ENCODE measurements around the gene ALS2CL. TPM values are rescaled to one million over a fixed set of nuclear protein-coding genes. Genes with fewer than 3 reads are reported as not detected.

The ALS2CL gene
- total and polyA plus RNA-seq, 2 experiments from 2014 or later: 3.4 to 11.8 TPM

- H4K20me1 ChIP-seq (replicated peaks; ENCODE audit: insufficient read depth): no peaks in the 10 kb centered on the region
- Mint-ChIP-seq H3K4me1 (peaks cover 9% of the 10 kb centered on the region; the same call in 2 of the 3 replicates), H3K27ac (no peak overlapping the region), H3K36me3 (ENCODE audit: low read depth) (no peaks in the 10 kb centered on the region), H3K27me3 (ENCODE audit: insufficient read depth, low read depth, poor library complexity) (peaks cover 22% of the 10 kb centered on the region), H3K4me3 (0 out of 3 replicates have a peak overlapping the region, but pooled peaks have one; percentile 53), H3K9me3 (no peaks in the 10 kb centered on the region)
- TF ChIP-seq REST (IDR thresholded peaks at IDR 0.05; ENCODE audit: unreplicated experiment): no peak
- TF ChIP-seq CREB1 (CRISPR knock-in tag; IDR thresholded peaks at IDR 0.05; ENCODE audit: low read depth): no peak
- TF ChIP-seq ZNF114 (CRISPR knock-in tag; IDR thresholded peaks at IDR 0.05): no peak
- TF ChIP-seq STAT1 (IDR thresholded peaks at IDR 0.05; ENCODE audit: unreplicated experiment): no peak
- TF ChIP-seq JUNB (IDR thresholded peaks at IDR 0.05; ENCODE audit: unreplicated experiment): no peak
- no peak for TF ChIP-seq POLR2AphosphoS5 (IDR thresholded peaks at IDR 0.05; ENCODE audit: low read depth)
- no peak for TF ChIP-seq EZH2 (IDR thresholded peaks at IDR 0.05; ENCODE audit: low read depth, unreplicated experiment)
- TF ChIP-seq ZNF331 (CRISPR knock-in tag; IDR thresholded peaks at IDR 0.05; ENCODE audit: low read depth): no peak
- TF ChIP-seq CTCF (conservative IDR thresholded peaks at IDR 0.05; ENCODE audit: low read depth in 2 of 2): no peak
- TF ChIP-seq NANOG (IDR thresholded peaks at IDR 0.05; ENCODE audit: borderline replicate concordance): no peak
- no peak for TF ChIP-seq ETS1 (IDR thresholded peaks at IDR 0.05)
- DNase-seq (ENCODE audit: low spot score): no peak
- H3K36me3 ChIP-seq (ENCODE audit: insufficient read depth): no peaks in the 10 kb centered on the region
- no peak overlapping the region for H3K4me2 ChIP-seq
- no peaks in the 10 kb centered on the region for H3K79me2 ChIP-seq (replicated peaks; ENCODE audit: insufficient read depth)
- peaks cover 4% of the 10 kb centered on the region; the same call in 1 of the 2 replicates for H3K4me1 ChIP-seq (ENCODE audit: insufficient read depth)
- no peak overlapping the region for H3K27ac ChIP-seq (ENCODE audit: low read depth)
- no peaks in the 10 kb centered on the region for H3K9me2 ChIP-seq (ENCODE audit: insufficient read depth)
- no peak for ATAC-seq
- peaks cover 23% of the 10 kb centered on the region for H3K27me3 ChIP-seq (ENCODE audit: insufficient read depth)
- H2AFZ ChIP-seq: no peak overlapping the region
- no peak overlapping the region for H3K4me3 ChIP-seq
- H3F3A ChIP-seq (replicated peaks; ENCODE audit: low read depth): no peaks in the 10 kb centered on the region
Measured at GRCh38 chr3:46699676-46700523, 6.4 kb upstream of the ALS2CL start.

Data from GM23338 (cell line).